ENCODE data around the gene MAL. TPM values are rescaled to one million over a fixed set of nuclear protein-coding genes. Genes with fewer than 3 reads are reported as not detected.

Gene MAL
- total and polyA plus RNA-seq, 2 of the 13 experiments (the other 11 are each of a cell fraction or from before 2014, with no cell fraction given), result not detected

DNA sequence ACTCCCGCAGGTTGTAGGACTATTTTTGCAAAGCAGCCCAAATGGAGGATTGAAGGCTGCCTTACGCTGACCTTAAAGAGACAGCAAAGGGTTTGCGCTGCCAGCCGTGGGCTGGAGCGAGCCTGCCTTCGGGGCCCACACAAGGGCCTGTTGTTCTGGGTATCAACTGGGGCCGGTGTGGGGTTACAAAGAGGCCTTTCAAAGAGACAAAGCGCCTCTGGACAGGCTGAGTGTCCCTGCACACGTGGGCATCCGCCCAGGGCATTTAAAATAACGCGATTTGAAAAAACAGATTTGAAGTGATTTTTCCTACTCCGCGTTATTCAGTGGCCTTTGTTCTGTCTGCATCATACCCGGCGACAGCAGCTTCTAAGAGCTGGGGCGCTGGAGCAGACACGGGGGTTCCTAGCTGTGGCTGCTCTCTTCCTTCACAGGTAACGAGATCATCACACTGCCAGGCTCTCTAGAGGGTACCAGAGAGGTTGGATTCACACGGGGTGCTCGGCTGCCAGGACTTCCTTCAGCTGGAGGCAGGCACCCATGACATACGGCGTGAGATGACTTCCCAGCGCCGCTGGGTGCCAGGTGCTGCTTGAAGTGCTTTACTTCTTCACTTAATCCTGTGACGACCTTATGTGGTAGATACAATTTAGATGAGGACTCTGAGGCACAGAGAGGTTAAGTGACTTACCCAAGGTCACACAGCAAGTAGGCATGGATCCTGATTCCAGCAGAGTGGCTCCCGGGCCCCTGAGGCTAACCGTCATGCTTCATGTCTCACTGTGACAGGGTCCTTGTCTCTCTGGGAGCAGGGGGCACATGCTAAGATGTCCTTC lies 32.2 kb downstream of the MAL start (continued):
- TF ChIP-seq EP300 (IDR thresholded peaks at IDR 0.05; ENCODE audit: low read depth in 2 of 2, low read length in 2 of 2) (no peak), EP300 (CRISPR knock-in tag; IDR thresholded peaks at IDR 0.05; ENCODE audit: borderline replicate concordance) (no peak), KDM3A (CRISPR knock-in tag; IDR thresholded peaks at IDR 0.05; ENCODE audit: low read depth) (no peak), FOXK2 (IDR thresholded peaks at IDR 0.05) (no peak), POLR2AphosphoS2 (IDR thresholded peaks at IDR 0.05; ENCODE audit: low read depth, low read length) (no peak), ZNF75D (CRISPR knock-in tag; IDR thresholded peaks at IDR 0.05; ENCODE audit: borderline replicate concordance) (no peak), ZNF644 (CRISPR knock-in tag; IDR thresholded peaks at IDR 0.05; ENCODE audit: low read depth) (no peak), PLRG1 (conservative IDR thresholded peaks at IDR 0.05) (no peak), RBM22 (optimal IDR thresholded peaks at IDR 0.05; ENCODE audit: low read length) (no peak), CEBPB (IDR thresholded peaks at IDR 0.05; ENCODE audit: borderline replicate concordance, low read depth, low read length) (no peak), JUNB (CRISPR knock-in tag; IDR thresholded peaks at IDR 0.05; ENCODE audit: borderline replicate concordance) (no peak), ZFP82 (CRISPR knock-in tag; IDR thresholded peaks at IDR 0.05; ENCODE audit: borderline replicate concordance) (no peak), ZNF660 (CRISPR knock-in tag; IDR thresholded peaks at IDR 0.05; ENCODE audit: borderline replicate concordance, low read depth) (no peak), ZNF720 (CRISPR knock-in tag; IDR thresholded peaks at IDR 0.05) (no peak), HDAC1 (CRISPR knock-in tag; IDR thresholded peaks at IDR 0.05) (no peak), ZNF761 (CRISPR knock-in tag; conservative IDR thresholded peaks at IDR 0.05) (no peak), RCOR2 (CRISPR knock-in tag; IDR thresholded peaks at IDR 0.05) (peak; percentile 60; the same call in 1 of the 2 replicates)
- TF ChIP-seq, protein P1, sequence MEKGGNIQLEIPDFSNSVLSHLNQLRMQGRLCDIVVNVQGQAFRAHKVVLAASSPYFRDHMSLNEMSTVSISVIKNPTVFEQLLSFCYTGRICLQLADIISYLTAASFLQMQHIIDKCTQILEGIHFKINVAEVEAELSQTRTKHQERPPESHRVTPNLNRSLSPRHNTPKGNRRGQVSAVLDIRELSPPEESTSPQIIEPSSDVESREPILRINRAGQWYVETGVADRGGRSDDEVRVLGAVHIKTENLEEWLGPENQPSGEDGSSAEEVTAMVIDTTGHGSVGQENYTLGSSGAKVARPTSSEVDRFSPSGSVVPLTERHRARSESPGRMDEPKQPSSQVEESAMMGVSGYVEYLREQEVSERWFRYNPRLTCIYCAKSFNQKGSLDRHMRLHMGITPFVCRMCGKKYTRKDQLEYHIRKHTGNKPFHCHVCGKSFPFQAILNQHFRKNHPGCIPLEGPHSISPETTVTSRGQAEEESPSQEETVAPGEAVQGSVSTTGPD (CRISPR knock-in tag; IDR thresholded peaks at IDR 0.05), result no peak
- TF ChIP-seq, protein P2, sequence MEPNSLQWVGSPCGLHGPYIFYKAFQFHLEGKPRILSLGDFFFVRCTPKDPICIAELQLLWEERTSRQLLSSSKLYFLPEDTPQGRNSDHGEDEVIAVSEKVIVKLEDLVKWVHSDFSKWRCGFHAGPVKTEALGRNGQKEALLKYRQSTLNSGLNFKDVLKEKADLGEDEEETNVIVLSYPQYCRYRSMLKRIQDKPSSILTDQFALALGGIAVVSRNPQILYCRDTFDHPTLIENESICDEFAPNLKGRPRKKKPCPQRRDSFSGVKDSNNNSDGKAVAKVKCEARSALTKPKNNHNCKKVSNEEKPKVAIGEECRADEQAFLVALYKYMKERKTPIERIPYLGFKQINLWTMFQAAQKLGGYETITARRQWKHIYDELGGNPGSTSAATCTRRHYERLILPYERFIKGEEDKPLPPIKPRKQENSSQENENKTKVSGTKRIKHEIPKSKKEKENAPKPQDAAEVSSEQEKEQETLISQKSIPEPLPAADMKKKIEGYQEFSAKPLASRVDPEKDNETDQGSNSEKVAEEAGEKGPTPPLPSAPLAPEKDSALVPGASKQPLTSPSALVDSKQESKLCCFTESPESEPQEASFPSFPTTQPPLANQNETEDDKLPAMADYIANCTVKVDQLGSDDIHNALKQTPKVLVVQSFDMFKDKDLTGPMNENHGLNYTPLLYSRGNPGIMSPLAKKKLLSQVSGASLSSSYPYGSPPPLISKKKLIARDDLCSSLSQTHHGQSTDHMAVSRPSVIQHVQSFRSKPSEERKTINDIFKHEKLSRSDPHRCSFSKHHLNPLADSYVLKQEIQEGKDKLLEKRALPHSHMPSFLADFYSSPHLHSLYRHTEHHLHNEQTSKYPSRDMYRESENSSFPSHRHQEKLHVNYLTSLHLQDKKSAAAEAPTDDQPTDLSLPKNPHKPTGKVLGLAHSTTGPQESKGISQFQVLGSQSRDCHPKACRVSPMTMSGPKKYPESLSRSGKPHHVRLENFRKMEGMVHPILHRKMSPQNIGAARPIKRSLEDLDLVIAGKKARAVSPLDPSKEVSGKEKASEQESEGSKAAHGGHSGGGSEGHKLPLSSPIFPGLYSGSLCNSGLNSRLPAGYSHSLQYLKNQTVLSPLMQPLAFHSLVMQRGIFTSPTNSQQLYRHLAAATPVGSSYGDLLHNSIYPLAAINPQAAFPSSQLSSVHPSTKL (CRISPR knock-in tag; IDR thresholded peaks at IDR 0.05), result peak; percentile 30; the same call in 1 of the 2 replicates
- TF ChIP-seq, protein P3, sequence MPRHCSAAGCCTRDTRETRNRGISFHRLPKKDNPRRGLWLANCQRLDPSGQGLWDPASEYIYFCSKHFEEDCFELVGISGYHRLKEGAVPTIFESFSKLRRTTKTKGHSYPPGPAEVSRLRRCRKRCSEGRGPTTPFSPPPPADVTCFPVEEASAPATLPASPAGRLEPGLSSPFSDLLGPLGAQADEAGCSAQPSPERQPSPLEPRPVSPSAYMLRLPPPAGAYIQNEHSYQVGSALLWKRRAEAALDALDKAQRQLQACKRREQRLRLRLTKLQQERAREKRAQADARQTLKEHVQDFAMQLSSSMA (CRISPR knock-in tag; IDR thresholded peaks at IDR 0.05), result no peak
- TF ChIP-seq, protein P4, sequence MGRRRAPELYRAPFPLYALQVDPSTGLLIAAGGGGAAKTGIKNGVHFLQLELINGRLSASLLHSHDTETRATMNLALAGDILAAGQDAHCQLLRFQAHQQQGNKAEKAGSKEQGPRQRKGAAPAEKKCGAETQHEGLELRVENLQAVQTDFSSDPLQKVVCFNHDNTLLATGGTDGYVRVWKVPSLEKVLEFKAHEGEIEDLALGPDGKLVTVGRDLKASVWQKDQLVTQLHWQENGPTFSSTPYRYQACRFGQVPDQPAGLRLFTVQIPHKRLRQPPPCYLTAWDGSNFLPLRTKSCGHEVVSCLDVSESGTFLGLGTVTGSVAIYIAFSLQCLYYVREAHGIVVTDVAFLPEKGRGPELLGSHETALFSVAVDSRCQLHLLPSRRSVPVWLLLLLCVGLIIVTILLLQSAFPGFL (CRISPR knock-in tag; IDR thresholded peaks at IDR 0.05), result no peak
- TF ChIP-seq, protein P5, sequence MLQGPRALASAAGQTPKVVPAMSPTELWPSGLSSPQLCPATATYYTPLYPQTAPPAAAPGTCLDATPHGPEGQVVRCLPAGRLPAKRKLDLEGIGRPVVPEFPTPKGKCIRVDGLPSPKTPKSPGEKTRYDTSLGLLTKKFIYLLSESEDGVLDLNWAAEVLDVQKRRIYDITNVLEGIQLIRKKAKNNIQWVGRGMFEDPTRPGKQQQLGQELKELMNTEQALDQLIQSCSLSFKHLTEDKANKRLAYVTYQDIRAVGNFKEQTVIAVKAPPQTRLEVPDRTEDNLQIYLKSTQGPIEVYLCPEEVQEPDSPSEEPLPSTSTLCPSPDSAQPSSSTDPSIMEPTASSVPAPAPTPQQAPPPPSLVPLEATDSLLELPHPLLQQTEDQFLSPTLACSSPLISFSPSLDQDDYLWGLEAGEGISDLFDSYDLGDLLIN (CRISPR knock-in tag; IDR thresholded peaks at IDR 0.05; ENCODE audit: borderline replicate concordance), result no peak

Measured in HepG2 (cell line).